ENCODE data around the gene SLC16A5.
"Not testable (repeated sequence)": the region's sequence is repeated elsewhere in the genome, so short reads cannot be mapped to it uniquely, and the experiment has no call there.

The SLC16A5 gene, protein sequence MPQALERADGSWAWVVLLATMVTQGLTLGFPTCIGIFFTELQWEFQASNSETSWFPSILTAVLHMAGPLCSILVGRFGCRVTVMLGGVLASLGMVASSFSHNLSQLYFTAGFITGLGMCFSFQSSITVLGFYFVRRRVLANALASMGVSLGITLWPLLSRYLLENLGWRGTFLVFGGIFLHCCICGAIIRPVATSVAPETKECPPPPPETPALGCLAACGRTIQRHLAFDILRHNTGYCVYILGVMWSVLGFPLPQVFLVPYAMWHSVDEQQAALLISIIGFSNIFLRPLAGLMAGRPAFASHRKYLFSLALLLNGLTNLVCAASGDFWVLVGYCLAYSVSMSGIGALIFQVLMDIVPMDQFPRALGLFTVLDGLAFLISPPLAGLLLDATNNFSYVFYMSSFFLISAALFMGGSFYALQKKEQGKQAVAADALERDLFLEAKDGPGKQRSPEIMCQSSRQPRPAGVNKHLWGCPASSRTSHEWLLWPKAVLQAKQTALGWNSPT

DNA sequence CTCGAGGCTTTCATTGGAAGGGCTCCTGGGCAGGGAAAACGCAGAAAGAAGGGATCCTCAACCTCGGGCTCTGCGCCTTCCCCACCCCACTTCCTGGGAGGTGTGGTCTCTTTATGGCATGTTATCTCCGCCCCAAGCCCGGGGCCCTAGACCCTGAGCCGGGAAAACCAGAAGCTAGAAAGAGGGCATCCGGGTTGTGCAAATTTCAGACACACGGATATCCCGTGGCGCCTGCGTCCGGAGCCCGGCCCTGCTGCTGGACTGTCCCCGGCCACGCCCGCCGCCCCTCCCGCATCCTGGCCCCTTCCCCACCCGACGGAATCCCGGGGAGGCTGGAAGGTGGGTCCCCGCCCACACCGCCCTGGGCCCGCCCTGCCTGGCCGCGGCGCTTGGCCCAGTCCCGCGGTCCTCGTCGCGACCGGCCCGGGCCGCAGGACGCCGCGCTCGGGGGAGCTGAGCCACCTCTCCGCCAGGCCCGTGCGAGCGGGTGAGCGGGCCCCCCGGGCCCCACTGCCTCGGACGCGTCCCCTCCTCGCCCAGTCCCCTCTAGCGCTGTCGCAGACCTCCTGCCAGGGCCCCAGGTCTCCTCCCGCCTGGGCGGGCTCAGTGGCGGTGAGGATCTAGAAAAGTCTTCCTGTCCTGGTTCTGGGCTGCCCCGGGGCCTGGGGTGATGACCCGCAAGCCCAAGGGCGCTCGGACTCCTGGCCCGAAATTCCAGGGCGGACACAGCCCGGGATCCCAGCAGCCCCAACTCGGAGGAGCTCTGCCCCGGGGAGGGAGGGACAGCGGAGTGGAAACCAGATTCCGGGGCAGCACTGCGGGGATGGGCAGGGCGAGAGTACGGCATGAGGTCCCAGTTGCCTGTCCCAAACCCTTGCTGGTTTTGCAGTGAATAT lies at the start of gene SLC16A5:
Gene SLC16A5 (plus strand): TSS at position 397 of the 896 bp plus-strand sequence. CDS start 5,683 bp downstream, outside the sequence.
- no peak for DNase-seq (ENCODE audit: low read depth in 2 of 2)

- no peak for DNase-seq (ENCODE audit: low read depth in 2 of 2)
Measured at GRCh38 chr17:75039238-75039637, 48.5 kb upstream of the SLC16A5 start.

DNA sequence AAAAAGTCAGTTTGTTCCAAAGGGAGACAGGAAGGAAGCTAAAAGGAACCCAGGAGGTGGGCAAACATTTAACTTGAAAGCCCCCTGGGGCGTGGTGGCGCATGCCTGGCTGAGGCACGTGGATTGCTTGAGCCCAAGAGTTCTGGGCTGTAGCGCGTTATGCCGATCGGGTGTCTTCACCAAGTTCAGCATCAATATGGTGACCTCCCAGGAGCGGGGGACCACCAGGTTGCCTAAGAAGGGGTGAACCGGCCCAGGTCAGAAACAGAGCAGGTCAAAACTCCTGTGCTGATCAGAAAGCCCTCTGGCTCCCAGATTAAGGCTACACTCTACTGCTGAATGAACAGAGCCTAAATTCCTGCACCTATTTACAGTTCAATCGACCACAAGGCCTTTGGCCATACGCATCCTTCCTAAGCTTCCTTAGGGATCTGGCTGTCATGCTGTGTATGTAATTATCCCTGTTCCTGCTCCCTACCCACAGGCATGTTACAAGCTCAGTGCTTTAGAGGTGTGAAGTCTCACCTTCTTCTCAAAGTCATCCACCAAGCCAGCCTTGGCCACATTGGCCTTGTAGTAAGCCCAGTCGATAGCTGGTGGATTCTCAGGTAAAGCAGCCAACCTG lies 46.0 kb upstream of the SLC16A5 start:
- no peak for DNase-seq (ENCODE audit: low read depth in 2 of 2)

- not testable (repeated sequence) for DNase-seq (ENCODE audit: low read depth in 2 of 2)
Measured at GRCh38 chr17:75043789-75044188, 44.0 kb upstream of the SLC16A5 start.

DNA sequence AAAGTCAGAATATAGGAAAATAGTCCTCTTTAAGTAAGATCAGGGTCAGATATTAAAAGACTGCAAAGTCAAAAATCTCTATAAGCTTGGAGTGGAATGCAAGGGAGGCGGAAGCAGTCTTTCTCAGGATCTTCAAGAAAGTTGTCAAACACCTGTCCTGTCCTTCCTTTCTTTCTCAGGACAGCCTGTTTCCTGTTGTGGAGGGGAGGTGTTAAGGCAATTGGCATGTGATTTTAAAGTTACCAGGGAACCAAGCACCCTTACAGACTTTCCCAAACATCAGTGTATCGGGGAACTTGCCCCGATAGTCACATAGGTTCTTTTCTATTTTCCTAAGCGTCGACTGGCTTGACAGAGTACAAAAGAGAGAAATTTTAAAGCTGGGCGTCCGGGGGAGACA lies 43.0 kb upstream of the SLC16A5 start:
- DNase-seq (ENCODE audit: low read depth in 2 of 2) = no peak

DNA sequence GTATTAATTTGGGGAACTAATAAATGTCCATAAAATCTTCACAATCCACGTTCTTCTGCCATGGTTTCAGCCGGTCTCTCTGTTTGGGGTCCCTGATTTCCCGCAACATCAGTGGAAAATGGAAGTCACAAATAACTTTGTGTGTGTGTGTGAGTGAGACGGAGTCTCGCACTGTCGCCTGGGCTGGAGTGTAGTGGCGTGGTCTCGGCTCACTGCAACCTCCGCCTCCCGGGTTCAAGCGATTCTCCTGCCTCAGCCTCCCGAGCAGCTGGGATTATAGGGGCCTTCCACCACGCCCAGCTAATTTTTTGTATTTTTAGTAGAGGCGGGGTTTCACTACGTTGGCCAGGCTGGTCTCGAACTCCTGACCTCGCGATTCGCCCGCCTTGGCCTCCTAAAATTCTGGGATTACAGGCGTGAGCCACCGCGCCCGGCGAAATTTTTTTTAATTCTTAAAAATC lies 41.8 kb upstream of the SLC16A5 start:
- not testable (repeated sequence) for DNase-seq (ENCODE audit: low read depth in 2 of 2)

- peak; percentile 90 to 94 for DNase-seq (ENCODE audit: low read depth in 2 of 2)
Measured at GRCh38 chr17:75046407-75047289, 41.1 kb upstream of the SLC16A5 start, which contains the start of the genes ATP5PD and KCTD2. Gene ATP5PD, minus strand, starts transcription at chr17:75046969. Its CDS starts 4,319 bp downstream, at chr17:75042650. Gene KCTD2, plus strand, starts transcription at chr17:75047225. Its CDS starts 26 bp downstream, at chr17:75047251.

GRCh38 chr17:75047398-75048098 lies 40.2 kb upstream of the SLC16A5 start:
- no peak for DNase-seq (ENCODE audit: low read depth in 2 of 2)

GRCh38 chr17:75048249-75048878 lies 39.4 kb upstream of the SLC16A5 start:
- no peak for DNase-seq (ENCODE audit: low read depth in 2 of 2)

GRCh38 chr17:75049057-75049456 lies 38.7 kb upstream of the SLC16A5 start:
- DNase-seq (ENCODE audit: low read depth in 2 of 2) = no peak

DNA sequence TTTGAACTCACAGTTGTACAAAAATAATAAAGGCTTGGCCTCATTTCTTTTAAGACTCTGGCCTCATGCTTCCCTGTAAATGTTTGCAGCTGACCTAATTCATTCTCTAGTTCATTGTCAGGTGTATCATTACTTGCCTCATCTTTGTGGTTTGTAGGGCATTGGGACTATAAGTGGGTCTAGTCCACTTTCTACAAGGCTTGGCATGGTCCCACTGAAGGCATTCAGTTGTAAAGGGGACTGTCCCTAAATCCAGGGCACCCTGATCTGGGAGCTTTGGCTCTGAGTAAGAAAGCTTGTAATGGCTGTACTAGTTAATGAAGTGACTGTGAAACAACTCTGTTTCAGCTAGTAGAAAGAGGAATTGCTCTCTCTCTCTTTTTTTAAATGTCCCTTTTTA lies 38.0 kb upstream of the SLC16A5 start:
- no peak for DNase-seq (ENCODE audit: low read depth in 2 of 2)

DNA sequence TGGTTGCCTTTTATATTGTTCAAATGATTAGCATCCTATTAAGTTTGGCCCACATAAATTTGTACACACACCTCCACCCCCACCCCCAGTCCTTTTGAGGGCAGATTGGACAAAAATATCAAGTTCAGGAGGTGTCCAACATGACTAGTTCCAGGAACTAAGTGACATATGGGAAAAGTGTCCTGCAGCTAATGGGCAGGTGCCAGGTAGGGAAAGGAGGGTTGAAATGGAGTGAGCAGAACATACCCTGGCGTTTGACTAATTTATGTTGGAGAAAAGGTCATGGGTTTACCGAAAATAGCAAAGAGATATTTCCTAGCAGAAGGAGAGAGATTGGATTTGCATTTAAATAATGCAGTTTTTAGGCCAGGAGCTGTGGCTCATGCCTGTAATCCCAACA lies 35.8 kb upstream of the SLC16A5 start:
- DNase-seq (ENCODE audit: low read depth in 2 of 2) = no peak

DNA sequence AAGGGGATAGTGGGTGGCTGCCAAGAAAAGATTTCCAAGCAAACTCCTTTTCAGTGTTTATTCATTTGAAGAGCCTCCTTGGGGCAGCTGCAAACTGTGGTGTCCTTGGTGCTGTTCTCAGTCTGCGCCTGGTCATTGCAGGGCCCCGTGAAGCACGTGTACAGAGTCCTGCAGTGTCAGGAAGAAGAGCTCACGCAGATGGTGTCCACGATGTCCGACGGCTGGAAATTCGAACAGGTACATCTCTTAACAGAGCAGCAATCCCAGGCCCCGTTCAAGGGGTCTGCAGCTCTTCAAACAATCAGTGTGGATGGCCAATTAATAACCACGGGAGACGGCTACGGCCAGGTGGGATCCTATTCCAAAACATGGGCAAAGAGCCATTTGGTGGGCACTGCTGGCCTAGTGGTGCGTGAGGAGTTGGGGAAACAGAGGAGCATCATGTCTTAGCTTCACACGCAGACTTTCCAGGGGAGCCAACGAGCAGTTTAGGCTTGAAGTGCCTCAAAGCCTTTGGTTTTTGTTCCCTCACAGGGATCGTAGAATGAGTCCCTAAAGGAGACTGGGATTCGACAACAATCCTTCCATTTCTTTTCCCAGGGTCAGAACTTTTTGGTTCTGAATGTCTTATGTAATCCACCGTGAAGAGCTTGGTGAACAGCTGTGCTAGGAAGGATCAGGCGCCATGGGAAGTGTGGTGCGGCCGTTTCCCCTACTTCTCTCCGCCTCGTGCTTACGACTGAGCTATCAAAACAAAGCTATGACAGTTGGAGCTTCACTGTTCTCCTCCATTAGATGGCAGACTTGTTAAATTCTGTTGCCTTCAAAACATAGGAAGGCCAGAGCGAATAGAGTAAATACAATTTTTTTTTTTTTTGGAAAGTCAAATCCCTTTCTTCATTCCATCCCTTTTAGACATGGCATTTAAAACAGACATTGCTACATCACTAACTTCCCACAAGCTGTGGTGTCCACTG lies 28.1 kb upstream of the SLC16A5 start:
- DNase-seq (ENCODE audit: low read depth in 2 of 2) = no peak

- no peak for DNase-seq (ENCODE audit: low read depth in 2 of 2)
Measured at GRCh38 chr17:75060434-75061054, 27.2 kb upstream of the SLC16A5 start.

GRCh38 chr17:75061055-75061438 lies 26.7 kb upstream of the SLC16A5 start:
- DNase-seq (ENCODE audit: low read depth in 2 of 2) = no peak

DNA sequence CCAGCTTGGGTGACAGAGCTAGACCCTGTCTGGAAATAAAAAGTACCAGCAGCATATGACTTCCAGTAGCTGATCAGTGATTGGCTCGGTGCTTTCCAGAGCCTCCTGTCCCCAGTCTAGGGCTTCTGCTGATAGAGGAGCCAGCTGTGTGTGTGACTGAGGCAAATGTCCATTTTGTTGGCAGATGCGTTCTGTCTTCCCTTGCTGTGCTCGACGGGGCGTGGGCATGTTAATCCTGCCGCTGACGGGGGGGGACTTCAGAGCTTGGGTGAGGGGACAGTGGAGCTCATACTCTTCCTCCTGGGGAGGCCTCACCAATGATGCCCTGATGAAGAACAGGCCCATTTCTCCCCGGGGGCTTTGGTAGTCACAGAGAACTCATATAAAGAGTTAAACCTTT lies 26.1 kb upstream of the SLC16A5 start:
- no peak for DNase-seq (ENCODE audit: low read depth in 2 of 2)

- DNase-seq (ENCODE audit: low read depth in 2 of 2) = no peak
Measured at GRCh38 chr17:75063201-75063600, 24.6 kb upstream of the SLC16A5 start.

GRCh38 chr17:75063626-75064025 lies 24.1 kb upstream of the SLC16A5 start:
- no peak for DNase-seq (ENCODE audit: low read depth in 2 of 2)
